Measurements from ENCODE around the gene UMAD1. TPM values are rescaled to one million over a fixed set of nuclear protein-coding genes. Genes with fewer than 3 reads are reported as not detected.

UMAD1 gene
- total and polyA plus RNA-seq, 11 donors: 3.5 to 19.7 (median 15.3) TPM

DNA sequence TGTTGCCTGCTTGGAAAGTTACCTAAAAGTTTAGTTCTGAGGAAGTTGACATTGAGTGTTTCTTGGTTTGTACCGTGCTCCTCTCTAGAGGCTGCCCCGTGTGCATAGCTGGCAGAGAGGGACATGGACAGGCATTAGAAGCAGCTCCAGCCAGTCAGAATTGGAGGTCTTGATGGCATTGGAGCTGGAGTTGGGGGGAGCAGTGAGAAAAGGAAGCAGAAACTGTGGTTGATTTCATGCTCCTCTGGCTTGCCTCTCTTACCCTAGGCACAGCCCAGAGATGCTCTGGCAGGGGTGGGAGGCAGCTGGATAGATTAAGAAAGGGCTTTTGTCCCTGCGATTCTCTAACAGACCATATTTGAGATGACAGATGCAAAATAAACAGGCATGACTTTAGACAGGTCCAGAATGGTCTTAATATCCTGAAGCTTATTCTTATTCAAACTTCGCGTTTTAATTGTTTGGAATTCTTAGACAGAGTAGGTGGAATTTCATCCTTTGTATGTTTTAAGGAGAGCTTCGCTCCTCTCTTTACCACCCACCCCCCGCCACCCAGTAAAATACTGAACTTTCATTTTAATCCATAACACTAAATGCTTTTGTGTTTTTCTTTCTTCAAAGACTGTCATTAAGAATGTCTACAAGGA is 254.6 kb downstream of the UMAD1 start:
- Histone ChIP-seq H3K4me1 (peaks cover 0 to 6% (median 0%) of the 10 kb centered on the region in 12 donors), H3K27ac (no peak overlapping the region), H3K36me3 (peaks cover 0 to 6% (median 0%) of the 10 kb centered on the region in 9 donors), H3K27me3 (no peaks in the 10 kb centered on the region), H3K9me3 (no peaks in the 10 kb centered on the region), H3K4me3 (no peak overlapping the region)
- TF ChIP-seq, protein P1, sequence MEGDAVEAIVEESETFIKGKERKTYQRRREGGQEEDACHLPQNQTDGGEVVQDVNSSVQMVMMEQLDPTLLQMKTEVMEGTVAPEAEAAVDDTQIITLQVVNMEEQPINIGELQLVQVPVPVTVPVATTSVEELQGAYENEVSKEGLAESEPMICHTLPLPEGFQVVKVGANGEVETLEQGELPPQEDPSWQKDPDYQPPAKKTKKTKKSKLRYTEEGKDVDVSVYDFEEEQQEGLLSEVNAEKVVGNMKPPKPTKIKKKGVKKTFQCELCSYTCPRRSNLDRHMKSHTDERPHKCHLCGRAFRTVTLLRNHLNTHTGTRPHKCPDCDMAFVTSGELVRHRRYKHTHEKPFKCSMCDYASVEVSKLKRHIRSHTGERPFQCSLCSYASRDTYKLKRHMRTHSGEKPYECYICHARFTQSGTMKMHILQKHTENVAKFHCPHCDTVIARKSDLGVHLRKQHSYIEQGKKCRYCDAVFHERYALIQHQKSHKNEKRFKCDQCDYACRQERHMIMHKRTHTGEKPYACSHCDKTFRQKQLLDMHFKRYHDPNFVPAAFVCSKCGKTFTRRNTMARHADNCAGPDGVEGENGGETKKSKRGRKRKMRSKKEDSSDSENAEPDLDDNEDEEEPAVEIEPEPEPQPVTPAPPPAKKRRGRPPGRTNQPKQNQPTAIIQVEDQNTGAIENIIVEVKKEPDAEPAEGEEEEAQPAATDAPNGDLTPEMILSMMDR (IDR thresholded peaks at IDR 0.05): no peak
- no peak for TF ChIP-seq POLR2A (IDR thresholded peaks at IDR 0.05)
- intact Hi-C loops (cut with DNase I): no loop called here
- DNase-seq: no peak
- WGBS, 4 donors: 80 to 91% (median 84%) methylated on average over 7 of the region's 7 CpGs
- ATAC-seq: no peak

DNA sequence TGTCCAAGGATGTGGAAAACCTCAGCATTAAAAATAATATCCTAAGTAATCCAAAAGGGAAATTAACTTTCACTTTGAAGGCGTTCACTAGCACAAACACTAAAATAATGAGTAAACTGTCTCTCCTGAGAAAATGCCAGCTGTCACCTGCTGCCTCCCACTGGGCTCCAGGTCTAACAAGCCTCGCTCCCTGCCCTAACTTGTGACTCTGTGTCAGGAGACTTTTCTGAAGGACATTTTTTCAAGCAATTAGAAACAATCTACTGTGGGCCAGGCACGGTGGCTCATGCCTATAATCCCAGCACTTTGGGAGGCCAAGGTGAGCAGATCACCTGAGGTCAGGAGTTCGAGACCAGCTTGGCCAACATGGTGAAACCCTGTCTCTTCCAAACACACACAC is 255.2 kb downstream of the UMAD1 start:
- 87 to 90% (median 89%) methylated on average over 4 of the region's 4 CpGs for WGBS, 4 donors
- intact Hi-C loops (cut with DNase I): no loop called here
- H3K9me3 ChIP-seq: no peaks in the 10 kb centered on the region
- no peaks in the 10 kb centered on the region for H3K27me3 ChIP-seq
- peaks cover 0 to 6% (median 0%) of the 10 kb centered on the region in 12 donors for H3K4me1 ChIP-seq
- ATAC-seq (no peak), DNase-seq (no peak)
- peaks cover 0 to 2% (median 0%) of the 10 kb centered on the region in 9 donors for H3K36me3 ChIP-seq
- TF ChIP-seq POLR2A (IDR thresholded peaks at IDR 0.05): no peak
- TF ChIP-seq, protein P1 (IDR thresholded peaks at IDR 0.05): no peak
- H3K4me3 ChIP-seq: no peak overlapping the region
- no peak overlapping the region for H3K27ac ChIP-seq

DNA sequence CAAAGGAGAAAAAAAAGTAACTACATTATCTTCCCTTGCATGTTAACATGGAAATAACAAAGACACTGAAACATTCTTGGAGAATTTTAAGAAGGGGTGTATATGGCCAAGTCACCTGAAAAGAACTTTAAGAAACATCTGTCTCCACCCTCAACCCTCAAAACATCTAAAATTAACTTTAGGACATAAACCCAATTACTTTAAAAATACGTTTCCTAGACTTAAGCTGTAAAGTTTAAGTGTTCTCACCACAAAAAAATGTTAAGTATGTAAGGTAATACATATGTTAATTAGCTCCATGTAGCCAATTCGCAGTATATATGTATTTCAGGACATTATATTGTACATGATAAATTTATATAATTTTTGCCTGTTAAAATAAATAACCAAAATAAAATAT is 257.0 kb downstream of the UMAD1 start:
- DNase-seq (no peak), ATAC-seq (no peak)
- no peaks in the 10 kb centered on the region for H3K9me3 ChIP-seq
- H3K27ac ChIP-seq: no peak overlapping the region
- TF ChIP-seq POLR2A (IDR thresholded peaks at IDR 0.05): no peak
- TF ChIP-seq, protein P1 (IDR thresholded peaks at IDR 0.05): no peak
- intact Hi-C loops (cut with DNase I): no loop called here
- peaks cover 0 to 6% (median 0%) of the 10 kb centered on the region in 12 donors for H3K4me1 ChIP-seq
- WGBS, 4 donors: 47 to 82% (median 75%) methylated on average over 2 of the region's 2 CpGs
- no peaks in the 10 kb centered on the region for H3K36me3 ChIP-seq
- no peak overlapping the region for H3K4me3 ChIP-seq
- H3K27me3 ChIP-seq: no peaks in the 10 kb centered on the region

DNA sequence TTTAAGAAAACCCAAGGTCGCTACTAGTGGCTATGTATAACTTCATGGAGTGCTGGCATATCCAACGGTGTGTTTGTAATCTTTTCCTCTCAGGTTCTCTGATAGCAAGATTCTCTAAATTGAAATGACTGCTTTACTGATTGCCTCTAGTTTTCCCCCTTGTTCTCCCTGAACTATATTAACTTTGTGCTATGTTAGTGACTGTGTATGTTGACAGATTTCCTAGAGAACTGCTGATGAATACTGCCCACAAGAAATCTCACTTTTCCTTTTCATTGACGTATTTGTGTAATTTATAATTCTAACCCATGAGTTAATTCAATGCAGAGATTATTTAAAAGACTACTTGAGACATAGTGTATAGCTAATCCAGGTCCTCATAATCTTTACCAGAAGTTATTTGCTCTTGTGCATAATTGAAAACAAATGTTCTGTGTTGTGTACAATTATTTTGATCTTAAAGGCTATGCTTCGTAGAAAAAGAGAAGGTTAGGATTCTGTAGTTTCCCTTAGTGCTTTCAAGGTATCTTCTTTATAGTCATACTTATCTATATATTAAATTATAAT is 257.5 kb downstream of the UMAD1 start:
- intact Hi-C loops (cut with DNase I): no loop called here
- H3K36me3 ChIP-seq: no peaks in the 10 kb centered on the region
- DNase-seq (no peak), ATAC-seq (no peak)
- peaks cover 0 to 6% (median 0%) of the 10 kb centered on the region in 12 donors for H3K4me1 ChIP-seq
- H3K4me3 ChIP-seq: no peak overlapping the region
- 52 to 67% (median 59%) methylated on average over 4 of the region's 4 CpGs for WGBS, 4 donors
- TF ChIP-seq, protein P1 (IDR thresholded peaks at IDR 0.05): no peak
- no peak for TF ChIP-seq POLR2A (IDR thresholded peaks at IDR 0.05)
- no peaks in the 10 kb centered on the region for H3K27me3 ChIP-seq
- H3K9me3 ChIP-seq: no peaks in the 10 kb centered on the region
- H3K27ac ChIP-seq: no peak overlapping the region

Data from heart left ventricle (tissue), 16 donors.